GM23338 (cell line): ENCODE measurements around the gene PLEKHA7. TPM values are rescaled to one million over a fixed set of nuclear protein-coding genes. Genes with fewer than 3 reads are reported as not detected.

Source experiments
- ATAC-seq: fragments of 200-7000 bp; cut with Tn5 transposase; 3 replicates; pipeline ENCODE4 v1.9.1; 2020
- DNase-seq: peaks from one replicate; pipeline ENCODE4 v3.0.0-alpha.2; 2015; ENCODE audit warnings: low spot score
- H2AFZ ChIP-seq: fragments of 200-600 bp; sonication (generic); 2 replicates; pipeline ENCODE4 v1.8.0; 2016; ENCODE audit warnings: antibody characterized with exemption, mild to moderate bottlenecking, moderate library complexity
- H3F3A ChIP-seq: fragments of 200-600 bp; sonication (generic); replicated peaks from 2 replicates; pipeline ENCODE4 v1.8.0; 2017; ENCODE audit warnings: antibody characterized with exemption, mixed run types, low read depth
- H3K27ac ChIP-seq: fragments of 200-600 bp; sonication (generic); 2 replicates; pipeline ENCODE4 v1.6.1; 2016; ENCODE audit warnings: low read depth
- H3K27me3 ChIP-seq: fragments of 200-600 bp; sonication (generic); 2 replicates; pipeline ENCODE4 v1.8.0; 2016; ENCODE audit warnings: mild to moderate bottlenecking, mixed run types, moderate library complexity; ENCODE audit not compliant: insufficient read depth
- H3K36me3 ChIP-seq: fragments of 200-600 bp; sonication (generic); 2 replicates; pipeline ENCODE4 v1.8.0; 2016; ENCODE audit warnings: mild to moderate bottlenecking; ENCODE audit not compliant: insufficient read depth
- H3K4me1 ChIP-seq: fragments of 200-600 bp; sonication (generic); 2 replicates; pipeline ENCODE4 v1.8.0; 2016; ENCODE audit warnings: mild to moderate bottlenecking, moderate library complexity; ENCODE audit not compliant: insufficient read depth
- H3K4me2 ChIP-seq: fragments of 200-600 bp; sonication (generic); 2 replicates; pipeline ENCODE4 v1.7.1; 2017; ENCODE audit warnings: mixed run types
- H3K4me3 ChIP-seq: fragments of 200-600 bp; sonication (generic); 2 replicates; pipeline ENCODE4 v1.6.1; 2016; ENCODE audit warnings: mixed run types
- H3K79me2 ChIP-seq: fragments of 200-600 bp; sonication (generic); replicated peaks from 2 replicates; pipeline ENCODE4 v1.8.0; 2017; ENCODE audit warnings: mild to moderate bottlenecking; ENCODE audit not compliant: insufficient read depth
- H3K9me2 ChIP-seq: fragments of 200-600 bp; sonication (generic); 2 replicates; pipeline ENCODE4 v1.8.0; 2017; ENCODE audit not compliant: insufficient read depth
- H4K20me1 ChIP-seq: fragments of 200-600 bp; sonication (generic); replicated peaks from 2 replicates; pipeline ENCODE4 v1.8.0; 2017; ENCODE audit warnings: mild to moderate bottlenecking; ENCODE audit not compliant: insufficient read depth
- H3K27ac Mint-ChIP-seq: 2 replicates; pipeline ENCODE4 v1.8.0; 2020; ENCODE audit warnings: inconsistent platforms, mild to moderate bottlenecking, moderate library complexity, mixed read lengths
- H3K27me3 Mint-ChIP-seq: 3 replicates; pipeline ENCODE4 v1.8.0; 2022; ENCODE audit warnings: low read depth, mild to moderate bottlenecking, moderate library complexity, mixed read lengths, inconsistent platforms; ENCODE audit not compliant: insufficient read depth, poor library complexity
- H3K36me3 Mint-ChIP-seq: 3 replicates; pipeline ENCODE4 v1.8.0; 2021; ENCODE audit warnings: low read depth, mild to moderate bottlenecking, inconsistent platforms, moderate library complexity, mixed read lengths
- H3K4me1 Mint-ChIP-seq: 3 replicates; pipeline ENCODE4 v1.8.0; 2020; ENCODE audit warnings: mild to moderate bottlenecking, inconsistent platforms, mixed read lengths
- H3K4me3 Mint-ChIP-seq: 3 replicates; pipeline ENCODE4 v1.8.0; 2021; ENCODE audit warnings: moderate library complexity, mild to moderate bottlenecking, inconsistent platforms, mixed read lengths
- H3K9me3 Mint-ChIP-seq: 3 replicates; pipeline ENCODE4 v1.8.0; 2020; ENCODE audit warnings: moderate library complexity, mild to moderate bottlenecking, inconsistent platforms, mixed read lengths
- CREB1 ChIP-seq: fragments of 250-450 bp; sonication (Bioruptor Pico); IDR thresholded peaks from 2 replicates; pipeline ENCODE4 v1.5.0; 2020; ENCODE audit warnings: low read depth, mild to moderate bottlenecking, moderate library complexity
- EZH2 ChIP-seq: fragments of 200-600 bp; sonication (generic); IDR thresholded peaks from one replicate; pipeline ENCODE4 v1.8.0; 2017; ENCODE audit warnings: antibody characterized with exemption, mild to moderate bottlenecking, low read depth; ENCODE audit not compliant: unreplicated experiment
- EZH2phosphoT487 ChIP-seq: fragments of 200-600 bp; sonication (generic); IDR thresholded peaks from one replicate; pipeline ENCODE4 v1.8.1; 2018; ENCODE audit warnings: antibody characterized with exemption; ENCODE audit not compliant: unreplicated experiment
- JUNB ChIP-seq: IDR thresholded peaks from one replicate; pipeline ENCODE4 v1.6.1; 2016; ENCODE audit warnings: antibody characterized with exemption; ENCODE audit not compliant: unreplicated experiment
- NANOG ChIP-seq: IDR thresholded peaks from 2 replicates; pipeline ENCODE4 v1.6.1; 2016; ENCODE audit warnings: antibody characterized with exemption, borderline replicate concordance
- POLR2AphosphoS5 ChIP-seq: IDR thresholded peaks from 2 replicates; pipeline ENCODE4 v1.6.1; 2016; ENCODE audit warnings: antibody characterized with exemption, low read depth
- STAT1 ChIP-seq: IDR thresholded peaks from one replicate; pipeline ENCODE4 v1.6.1; 2016; ENCODE audit warnings: antibody characterized with exemption; ENCODE audit not compliant: unreplicated experiment
- ZNF114 ChIP-seq: fragments of 250-450 bp; sonication (Bioruptor Pico); IDR thresholded peaks from 2 replicates; pipeline ENCODE4 v1.5.0; 2020; ENCODE audit warnings: mild to moderate bottlenecking, moderate library complexity
- ZNF331 ChIP-seq: fragments of 250-450 bp; sonication (Bioruptor Pico); IDR thresholded peaks from 2 replicates; pipeline ENCODE4 v1.5.0; 2020; ENCODE audit warnings: low read depth, mild to moderate bottlenecking, moderate library complexity
- polyA plus RNA-seq: library from polyadenylated mRNA; unstranded; fragments of >200 nt; fragmentation: Nextera tagmentation; extraction: Ambion mirVana; gene quantifications from 2 replicates; pipeline ENCODE4 v1.2.1, GENCODE V29; 2016
- total RNA-seq: library from RNA; depleted of rRNA; stranded (reverse); fragments of >200 nt; shearing (Covaris generic); gene quantifications from 2 replicates; pipeline ENCODE4 v1.2.3, GENCODE V29; 2014
- TF ChIP-seq, protein P1 (sequence below): IDR thresholded peaks from one replicate; pipeline ENCODE4 v1.6.1; 2018; ENCODE audit warnings: antibody characterized with exemption; ENCODE audit not compliant: unreplicated experiment
- TF ChIP-seq, protein P2 (sequence below): IDR thresholded peaks from 2 replicates; pipeline ENCODE4 v1.6.1; 2016; ENCODE audit warnings: antibody characterized with exemption

The PLEKHA7 gene
- total and polyA plus RNA-seq, 2 experiments from 2014 or later = 9.7 to 15.8 TPM

DNA sequence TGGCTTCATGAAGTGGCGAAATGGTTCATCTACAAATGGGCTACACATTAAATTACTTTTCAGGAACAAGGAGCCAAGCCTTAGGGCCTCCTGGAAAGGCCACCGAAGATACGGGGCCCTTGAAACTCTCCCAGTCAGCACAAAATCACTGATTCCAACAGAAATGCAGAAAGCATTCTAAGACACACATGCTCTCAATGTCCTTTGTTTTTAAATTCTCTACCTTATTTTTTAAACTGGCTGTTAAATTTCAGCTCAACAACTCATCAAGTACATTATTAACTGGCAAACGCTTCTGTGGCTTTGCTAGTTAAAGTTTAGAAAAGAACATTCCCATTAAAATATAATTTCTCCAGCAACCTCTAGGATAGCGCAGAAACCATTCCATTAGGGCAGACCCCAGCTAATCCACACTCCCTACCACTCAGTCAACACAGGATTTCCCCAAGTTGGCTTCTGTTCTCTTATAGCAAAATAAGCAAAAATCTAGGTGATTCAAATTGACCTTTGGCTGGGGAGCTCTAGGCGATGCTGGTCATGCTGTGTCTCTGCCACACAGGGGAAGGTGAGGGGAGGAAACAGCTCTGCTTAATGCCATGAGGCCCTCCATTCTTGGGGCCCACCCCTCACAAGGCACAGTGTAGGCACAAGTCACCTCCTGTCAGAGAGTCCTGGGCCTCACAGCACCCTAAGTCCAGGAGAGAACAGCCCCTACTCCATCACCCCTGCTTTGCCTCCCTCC, 47.1 kb downstream of the PLEKHA7 start:
- H3K4me2 ChIP-seq = no peak overlapping the region
- H3K36me3 Mint-ChIP-seq = no peaks in the 10 kb centered on the region; the same call in 2 of the 3 replicates
- no peak; the same call in 2 of the 3 replicates for ATAC-seq
- no peaks in the 10 kb centered on the region for H3K9me2 ChIP-seq
- H3K79me2 ChIP-seq = no peaks in the 10 kb centered on the region
- H3K36me3 ChIP-seq = no peaks in the 10 kb centered on the region
- H3F3A ChIP-seq = no peaks in the 10 kb centered on the region
- H3K4me1 ChIP-seq = no peaks in the 10 kb centered on the region
- TF ChIP-seq, protein P1, sequence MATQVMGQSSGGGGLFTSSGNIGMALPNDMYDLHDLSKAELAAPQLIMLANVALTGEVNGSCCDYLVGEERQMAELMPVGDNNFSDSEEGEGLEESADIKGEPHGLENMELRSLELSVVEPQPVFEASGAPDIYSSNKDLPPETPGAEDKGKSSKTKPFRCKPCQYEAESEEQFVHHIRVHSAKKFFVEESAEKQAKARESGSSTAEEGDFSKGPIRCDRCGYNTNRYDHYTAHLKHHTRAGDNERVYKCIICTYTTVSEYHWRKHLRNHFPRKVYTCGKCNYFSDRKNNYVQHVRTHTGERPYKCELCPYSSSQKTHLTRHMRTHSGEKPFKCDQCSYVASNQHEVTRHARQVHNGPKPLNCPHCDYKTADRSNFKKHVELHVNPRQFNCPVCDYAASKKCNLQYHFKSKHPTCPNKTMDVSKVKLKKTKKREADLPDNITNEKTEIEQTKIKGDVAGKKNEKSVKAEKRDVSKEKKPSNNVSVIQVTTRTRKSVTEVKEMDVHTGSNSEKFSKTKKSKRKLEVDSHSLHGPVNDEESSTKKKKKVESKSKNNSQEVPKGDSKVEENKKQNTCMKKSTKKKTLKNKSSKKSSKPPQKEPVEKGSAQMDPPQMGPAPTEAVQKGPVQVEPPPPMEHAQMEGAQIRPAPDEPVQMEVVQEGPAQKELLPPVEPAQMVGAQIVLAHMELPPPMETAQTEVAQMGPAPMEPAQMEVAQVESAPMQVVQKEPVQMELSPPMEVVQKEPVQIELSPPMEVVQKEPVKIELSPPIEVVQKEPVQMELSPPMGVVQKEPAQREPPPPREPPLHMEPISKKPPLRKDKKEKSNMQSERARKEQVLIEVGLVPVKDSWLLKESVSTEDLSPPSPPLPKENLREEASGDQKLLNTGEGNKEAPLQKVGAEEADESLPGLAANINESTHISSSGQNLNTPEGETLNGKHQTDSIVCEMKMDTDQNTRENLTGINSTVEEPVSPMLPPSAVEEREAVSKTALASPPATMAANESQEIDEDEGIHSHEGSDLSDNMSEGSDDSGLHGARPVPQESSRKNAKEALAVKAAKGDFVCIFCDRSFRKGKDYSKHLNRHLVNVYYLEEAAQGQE = no peak
- TF ChIP-seq EZH2phosphoT487 (no peak), ZNF331 (CRISPR knock-in tag) (no peak), POLR2AphosphoS5 (no peak), CREB1 (no peak)
- H3K27me3 Mint-ChIP-seq = peaks cover 5% of the 10 kb centered on the region
- no peak for DNase-seq
- H3K27ac Mint-ChIP-seq = no peak overlapping the region
- H3K27ac ChIP-seq = no peak overlapping the region
- H2AFZ ChIP-seq = no peak overlapping the region
- H4K20me1 ChIP-seq = no peaks in the 10 kb centered on the region; the same call in 1 of the 2 replicates
- peaks cover 19% of the 10 kb centered on the region; the same call in 2 of the 3 replicates for H3K4me1 Mint-ChIP-seq
- no peaks in the 10 kb centered on the region for H3K27me3 ChIP-seq
- H3K4me3 Mint-ChIP-seq = no peak overlapping the region
- H3K9me3 Mint-ChIP-seq = no peaks in the 10 kb centered on the region
- H3K4me3 ChIP-seq = no peak overlapping the region

GRCh38 chr11:16964501-16964900, 49.7 kb downstream of the PLEKHA7 start:
- Histone ChIP-seq H3K27me3 (no peaks in the 10 kb centered on the region), H3K9me2 (no peaks in the 10 kb centered on the region), H3F3A (no peaks in the 10 kb centered on the region), H3K4me2 (no peak overlapping the region), H4K20me1 (no peaks in the 10 kb centered on the region; the same call in 1 of the 2 replicates), H3K4me3 (no peak overlapping the region), H2AFZ (no peak overlapping the region), H3K4me1 (0 out of 2 replicates have a peak, but pooled peaks cover under 1% of the 10 kb centered on the region), H3K36me3 (no peaks in the 10 kb centered on the region), H3K79me2 (no peaks in the 10 kb centered on the region), H3K27ac (no peak overlapping the region)
- ATAC-seq (no peak), DNase-seq (no peak)
- no peaks in the 10 kb centered on the region for H3K9me3 Mint-ChIP-seq
- H3K27me3 Mint-ChIP-seq = peaks cover 7% of the 10 kb centered on the region
- H3K4me3 Mint-ChIP-seq = no peak overlapping the region
- H3K4me1 Mint-ChIP-seq = peaks cover 32% of the 10 kb centered on the region
- H3K36me3 Mint-ChIP-seq = no peaks in the 10 kb centered on the region; the same call in 2 of the 3 replicates
- TF ChIP-seq, protein P2, sequence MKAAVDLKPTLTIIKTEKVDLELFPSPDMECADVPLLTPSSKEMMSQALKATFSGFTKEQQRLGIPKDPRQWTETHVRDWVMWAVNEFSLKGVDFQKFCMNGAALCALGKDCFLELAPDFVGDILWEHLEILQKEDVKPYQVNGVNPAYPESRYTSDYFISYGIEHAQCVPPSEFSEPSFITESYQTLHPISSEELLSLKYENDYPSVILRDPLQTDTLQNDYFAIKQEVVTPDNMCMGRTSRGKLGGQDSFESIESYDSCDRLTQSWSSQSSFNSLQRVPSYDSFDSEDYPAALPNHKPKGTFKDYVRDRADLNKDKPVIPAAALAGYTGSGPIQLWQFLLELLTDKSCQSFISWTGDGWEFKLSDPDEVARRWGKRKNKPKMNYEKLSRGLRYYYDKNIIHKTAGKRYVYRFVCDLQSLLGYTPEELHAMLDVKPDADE = no peak
- TF ChIP-seq ZNF114 = no peak
- no peak for TF ChIP-seq EZH2phosphoT487
- no peak for TF ChIP-seq JUNB
- TF ChIP-seq EZH2 = no peak
- TF ChIP-seq STAT1 = no peak
- no peak for TF ChIP-seq ZNF331 (CRISPR knock-in tag)
- no peak for TF ChIP-seq CREB1
- no peak for TF ChIP-seq POLR2AphosphoS5
- TF ChIP-seq NANOG = no peak
- TF ChIP-seq, protein P1 = no peak
- no peak overlapping the region for H3K27ac Mint-ChIP-seq
